Stomach smooth muscle (tissue), 2 donors: ENCODE data around the gene ZNF574.

ENCODE experiments used
- H3K27ac ChIP-seq: one replicate; pipeline ENCODE4 v1.7.0; 2013; ENCODE audit warnings: mild to moderate bottlenecking, low read length, inconsistent platforms
- H3K27me3 ChIP-seq, 2 donors: one replicate each; pipeline ENCODE4 v1.7.0; 2013; ENCODE audit warnings: low read length in 2 of 2; ENCODE audit not compliant: insufficient read depth in 2 of 2, control insufficient read depth in 1 of 2
- H3K36me3 ChIP-seq, 2 donors: one replicate each; pipeline ENCODE4 v1.7.0; 2013; ENCODE audit warnings: low read length in 2 of 2; ENCODE audit not compliant: control insufficient read depth in 2 of 2, insufficient read depth in 2 of 2
- H3K4me1 ChIP-seq: one replicate; pipeline ENCODE4 v1.7.0; 2013; ENCODE audit warnings: low read length; ENCODE audit not compliant: control insufficient read depth, insufficient read depth
- H3K4me3 ChIP-seq, 2 donors: one replicate each; pipeline ENCODE4 v1.7.0; 2013; ENCODE audit warnings: low read length in 2 of 2
- H3K9ac ChIP-seq, 2 donors: one replicate each; pipeline ENCODE4 v1.7.0; 2013; ENCODE audit warnings: low read length in 2 of 2, mild to moderate bottlenecking in 1 of 2
- H3K9me3 ChIP-seq, 2 donors: one replicate each; pipeline ENCODE4 v1.7.0; 2013; ENCODE audit warnings: low read length in 2 of 2; ENCODE audit not compliant: control insufficient read depth in 2 of 2
- donor health status: healthy.
- donor health status: Pancreatic carcinoma.

The ZNF574 gene

DNA sequence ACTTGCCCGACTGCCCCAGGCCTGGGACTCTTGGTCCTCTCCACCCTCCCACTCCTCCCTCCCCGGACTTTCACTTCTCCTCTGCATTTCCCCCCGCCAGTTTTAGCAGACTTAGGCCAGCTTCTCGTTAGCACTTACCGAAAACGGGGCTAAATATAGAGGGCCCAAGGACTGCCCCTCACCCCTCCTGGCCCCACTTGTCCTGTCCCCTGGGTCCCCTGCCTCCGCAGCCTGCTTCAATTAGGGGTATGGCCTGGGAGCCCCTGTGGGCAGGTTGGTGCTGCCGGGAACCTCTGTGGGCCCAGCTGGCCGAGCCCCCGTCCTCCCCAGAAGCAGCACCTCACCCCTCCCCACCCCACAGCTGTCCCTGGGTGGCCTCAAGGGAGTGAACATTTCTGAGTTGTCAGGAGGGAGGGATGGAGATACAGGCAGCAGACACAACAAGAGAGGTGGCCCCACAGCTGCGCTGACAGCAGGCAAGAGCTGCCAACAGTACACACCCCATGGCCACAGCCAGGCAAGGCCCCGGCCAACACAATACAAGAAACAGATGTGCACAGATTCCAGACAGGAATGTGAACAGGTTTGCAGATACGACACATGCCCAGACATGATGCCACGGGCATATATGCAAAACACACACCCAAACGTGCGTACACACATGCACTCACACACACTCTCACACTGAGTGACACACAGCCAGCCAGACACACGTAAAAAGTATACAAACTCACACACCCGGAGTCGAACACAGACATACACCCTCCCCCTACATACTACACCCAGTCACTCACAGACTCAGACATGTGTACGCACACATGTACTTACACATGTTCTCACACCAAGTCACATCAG is 53.7 kb downstream of the ZNF574 start:
- H3K27me3 ChIP-seq: peaks cover 13 to 38% of the 10 kb centered on the region in 2 donors

GRCh38 chr19:42130254-42130573 is 54.2 kb downstream of the ZNF574 start:
- Histone ChIP-seq H3K9me3 (no peaks in the 10 kb centered on the region), H3K36me3 (no peaks in the 10 kb centered on the region), H3K9ac (no peak overlapping the region), H3K27me3 (peaks cover 13 to 40% of the 10 kb centered on the region in 2 donors), H3K27ac (no peak overlapping the region), H3K4me3 (no peak overlapping the region), H3K4me1 (peaks cover 4% of the 10 kb centered on the region)

More for the DNA sequence above, 53.7 kb downstream of the ZNF574 start:
- Histone ChIP-seq H3K9me3 (peaks cover 0 to 2% of the 10 kb centered on the region in 2 donors), H3K4me1 (peaks cover 4% of the 10 kb centered on the region), H3K4me3 (no peak overlapping the region), H3K9ac (no peak overlapping the region), H3K36me3 (no peaks in the 10 kb centered on the region), H3K27ac (no peak overlapping the region)
